ENCODE measurements around the gene CDH5.

Gene CDH5

GRCh38 chr16:66419527-66419926, 53.0 kb downstream of the CDH5 start:
- TF ChIP-seq TCF12 (IDR thresholded peaks at IDR 0.05; ENCODE audit: low read depth) (no peak), EP300 (IDR thresholded peaks at IDR 0.05; ENCODE audit: borderline replicate concordance) (no peak), TEAD4 (IDR thresholded peaks at IDR 0.05) (no peak), EGR1 (IDR thresholded peaks at IDR 0.05) (no peak), RAD21 (IDR thresholded peaks at IDR 0.05; ENCODE audit: low read depth) (no peak), ZBTB7A (IDR thresholded peaks at IDR 0.05; ENCODE audit: low read depth) (no peak), YY1 (IDR thresholded peaks at IDR 0.05; ENCODE audit: low read depth) (no peak), REST (IDR thresholded peaks at IDR 0.05; ENCODE audit: low read depth) (no peak), TAF1 (IDR thresholded peaks at IDR 0.05; ENCODE audit: low read depth) (no peak), NFIC (IDR thresholded peaks at IDR 0.05) (no peak), CREB1 (IDR thresholded peaks at IDR 0.05; ENCODE audit: low read depth) (no peak), FOXM1 (IDR thresholded peaks at IDR 0.05; ENCODE audit: borderline replicate concordance, low read depth) (no peak)
- TF ChIP-seq, protein P1, sequence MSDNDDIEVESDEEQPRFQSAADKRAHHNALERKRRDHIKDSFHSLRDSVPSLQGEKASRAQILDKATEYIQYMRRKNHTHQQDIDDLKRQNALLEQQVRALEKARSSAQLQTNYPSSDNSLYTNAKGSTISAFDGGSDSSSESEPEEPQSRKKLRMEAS (IDR thresholded peaks at IDR 0.05) = no peak

DNA sequence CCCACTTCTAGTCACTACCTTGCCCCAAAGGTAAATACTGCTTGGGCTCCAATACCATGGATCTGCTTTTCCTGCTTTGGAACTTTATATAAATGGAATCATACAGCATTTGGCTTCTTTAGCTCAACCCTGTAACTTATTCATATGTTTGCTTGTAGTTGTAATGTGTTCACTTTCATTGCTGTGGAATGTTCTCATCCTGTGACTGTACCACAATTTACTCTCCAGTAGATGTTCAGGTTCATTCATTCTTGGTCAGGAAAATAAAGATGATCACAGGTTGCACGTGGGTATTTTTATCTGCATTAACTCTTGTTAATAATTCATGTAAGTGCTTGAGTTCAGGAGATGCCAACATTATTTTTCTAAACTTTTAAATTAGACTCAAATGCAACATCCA, 53.9 kb downstream of the CDH5 start:
- no peak for TF ChIP-seq CREB1 (IDR thresholded peaks at IDR 0.05; ENCODE audit: low read depth)
- TF ChIP-seq REST (IDR thresholded peaks at IDR 0.05; ENCODE audit: low read depth) = no peak
- no peak for TF ChIP-seq TCF12 (IDR thresholded peaks at IDR 0.05; ENCODE audit: low read depth)
- no peak for TF ChIP-seq RAD21 (IDR thresholded peaks at IDR 0.05; ENCODE audit: low read depth)
- TF ChIP-seq, protein P1 (IDR thresholded peaks at IDR 0.05) = no peak
- no peak for TF ChIP-seq TAF1 (IDR thresholded peaks at IDR 0.05; ENCODE audit: low read depth)
- no peak for TF ChIP-seq TEAD4 (IDR thresholded peaks at IDR 0.05)
- TF ChIP-seq, protein P2, sequence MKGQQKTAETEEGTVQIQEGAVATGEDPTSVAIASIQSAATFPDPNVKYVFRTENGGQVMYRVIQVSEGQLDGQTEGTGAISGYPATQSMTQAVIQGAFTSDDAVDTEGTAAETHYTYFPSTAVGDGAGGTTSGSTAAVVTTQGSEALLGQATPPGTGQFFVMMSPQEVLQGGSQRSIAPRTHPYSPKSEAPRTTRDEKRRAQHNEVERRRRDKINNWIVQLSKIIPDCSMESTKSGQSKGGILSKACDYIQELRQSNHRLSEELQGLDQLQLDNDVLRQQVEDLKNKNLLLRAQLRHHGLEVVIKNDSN (IDR thresholded peaks at IDR 0.05) = no peak
- no peak for TF ChIP-seq EGR1 (IDR thresholded peaks at IDR 0.05)
- TF ChIP-seq NFIC (IDR thresholded peaks at IDR 0.05) = no peak
- TF ChIP-seq ZBTB7A (IDR thresholded peaks at IDR 0.05; ENCODE audit: low read depth) = no peak
- TF ChIP-seq EP300 (IDR thresholded peaks at IDR 0.05; ENCODE audit: borderline replicate concordance) = no peak

- TF ChIP-seq EP300 (IDR thresholded peaks at IDR 0.05; ENCODE audit: borderline replicate concordance) = no peak
- no peak for TF ChIP-seq TEAD4 (IDR thresholded peaks at IDR 0.05)
- TF ChIP-seq ZBTB7A (IDR thresholded peaks at IDR 0.05; ENCODE audit: low read depth) = no peak
- TF ChIP-seq, protein P2 (IDR thresholded peaks at IDR 0.05) = no peak
- TF ChIP-seq FOXM1 (IDR thresholded peaks at IDR 0.05; ENCODE audit: borderline replicate concordance, low read depth) = no peak
- no peak for TF ChIP-seq REST (IDR thresholded peaks at IDR 0.05; ENCODE audit: low read depth)
- TF ChIP-seq TAF1 (IDR thresholded peaks at IDR 0.05; ENCODE audit: low read depth) = no peak
- TF ChIP-seq YY1 (IDR thresholded peaks at IDR 0.05; ENCODE audit: low read depth) = no peak
- TF ChIP-seq TCF12 (IDR thresholded peaks at IDR 0.05; ENCODE audit: low read depth) = no peak
- TF ChIP-seq RAD21 (IDR thresholded peaks at IDR 0.05; ENCODE audit: low read depth) = no peak
- TF ChIP-seq CREB1 (IDR thresholded peaks at IDR 0.05; ENCODE audit: low read depth) = no peak
- TF ChIP-seq, protein P1 (IDR thresholded peaks at IDR 0.05) = no peak
- no peak for TF ChIP-seq EGR1 (IDR thresholded peaks at IDR 0.05)
- TF ChIP-seq NFIC (IDR thresholded peaks at IDR 0.05) = no peak
- TF ChIP-seq CEBPB (IDR thresholded peaks at IDR 0.05) = no peak
These were observed 55.4 kb downstream of the CDH5 start for GRCh38 chr16:66421891-66422290.

DNA sequence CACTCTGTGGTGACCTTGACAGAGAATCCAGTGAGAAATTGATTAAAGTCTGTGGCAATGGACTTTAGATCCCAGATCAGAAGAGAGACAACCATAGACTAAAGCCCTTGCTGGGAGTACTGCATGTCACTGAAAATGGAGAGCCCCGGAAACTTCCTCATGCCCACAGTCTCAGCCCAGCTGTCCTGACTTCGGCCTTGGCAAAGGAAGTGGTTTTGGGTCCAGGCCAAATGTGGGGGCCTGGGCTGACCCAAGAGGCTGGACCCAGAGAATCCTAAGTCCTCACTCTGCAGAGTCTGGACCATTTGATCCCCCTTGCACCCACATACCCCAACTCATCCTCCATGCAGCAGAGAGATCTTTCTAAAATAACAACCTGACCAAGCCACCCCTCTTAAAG, 55.9 kb downstream of the CDH5 start:
- no peak for TF ChIP-seq EP300 (IDR thresholded peaks at IDR 0.05; ENCODE audit: borderline replicate concordance)
- TF ChIP-seq, protein P2 (IDR thresholded peaks at IDR 0.05) = no peak
- no peak for TF ChIP-seq ZBTB7A (IDR thresholded peaks at IDR 0.05; ENCODE audit: low read depth)
- TF ChIP-seq REST (IDR thresholded peaks at IDR 0.05; ENCODE audit: low read depth) = no peak
- TF ChIP-seq FOXM1 (IDR thresholded peaks at IDR 0.05; ENCODE audit: borderline replicate concordance, low read depth) = no peak
- TF ChIP-seq CEBPB (IDR thresholded peaks at IDR 0.05) = no peak
- TF ChIP-seq TAF1 (IDR thresholded peaks at IDR 0.05; ENCODE audit: low read depth) = no peak
- TF ChIP-seq RAD21 (IDR thresholded peaks at IDR 0.05; ENCODE audit: low read depth) = no peak
- TF ChIP-seq, protein P1 (IDR thresholded peaks at IDR 0.05) = no peak
- no peak for TF ChIP-seq YY1 (IDR thresholded peaks at IDR 0.05; ENCODE audit: low read depth)
- TF ChIP-seq CREB1 (IDR thresholded peaks at IDR 0.05; ENCODE audit: low read depth) = no peak
- no peak for TF ChIP-seq TEAD4 (IDR thresholded peaks at IDR 0.05)
- no peak for TF ChIP-seq EGR1 (IDR thresholded peaks at IDR 0.05)
- TF ChIP-seq NFIC (IDR thresholded peaks at IDR 0.05) = no peak
- no peak for TF ChIP-seq TCF12 (IDR thresholded peaks at IDR 0.05; ENCODE audit: low read depth)
